Measurements from ENCODE around the gene THADA. TPM values are rescaled to one million over a fixed set of nuclear protein-coding genes. Genes with fewer than 3 reads are reported as not detected.

THADA gene
- total RNA-seq, 1 donor from 2014 or later, result 19.4 TPM

- Mint-ChIP-seq H3K27me3 (ENCODE audit: unreplicated experiment) (peaks cover 15% of the 10 kb centered on the region), H3K4me3 (ENCODE audit: unreplicated experiment) (peak overlapping the region; percentile 86), H3K27ac (ENCODE audit: unreplicated experiment) (peak overlapping the region; percentile 96), H3K4me1 (ENCODE audit: unreplicated experiment) (peaks cover 54% of the 10 kb centered on the region), H3K36me3 (ENCODE audit: low read depth, unreplicated experiment) (peaks cover 16% of the 10 kb centered on the region), H3K9me3 (ENCODE audit: unreplicated experiment) (no peaks in the 10 kb centered on the region)
- TF ChIP-seq CTCF (IDR thresholded peaks at IDR 0.05; ENCODE audit: unreplicated experiment), result no peak
- DNase-seq (ENCODE audit: low spot score), result peak; percentile 53
These were observed 376.2 kb downstream of the THADA start for GRCh38 chr2:43219383-43220228.

DNA sequence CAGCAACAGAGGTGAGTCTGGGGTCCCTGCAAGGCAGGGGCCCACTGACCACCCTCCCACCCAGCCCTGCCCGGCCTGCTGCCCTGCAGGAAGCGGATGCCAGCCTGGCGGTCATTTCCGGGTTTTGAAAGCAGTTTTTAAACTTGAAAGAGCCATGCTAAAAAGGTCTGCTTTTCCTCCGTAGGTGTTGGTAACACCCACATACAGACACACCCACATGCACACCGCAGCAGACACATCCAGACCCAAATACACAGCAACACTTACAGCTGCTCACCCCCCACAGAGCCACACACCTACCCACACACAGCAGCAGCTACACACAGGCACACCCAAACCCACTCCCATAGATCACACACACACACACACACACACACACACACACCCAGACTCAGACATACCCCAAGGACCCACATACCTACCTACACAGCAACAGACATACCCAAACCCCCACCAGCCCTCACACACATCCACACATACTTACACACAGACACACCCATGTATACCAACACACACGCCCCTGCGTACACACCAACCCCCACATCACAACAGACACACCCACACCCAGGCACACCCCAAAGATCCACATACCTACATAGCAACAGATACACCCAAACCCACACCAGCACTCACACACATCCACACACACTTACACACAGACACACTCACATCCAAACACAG, 377.0 kb downstream of the THADA start:
- H3K27me3 Mint-ChIP-seq (ENCODE audit: unreplicated experiment), result peaks cover 14% of the 10 kb centered on the region
- TF ChIP-seq CTCF (IDR thresholded peaks at IDR 0.05; ENCODE audit: unreplicated experiment), result no peak
- H3K4me3 Mint-ChIP-seq (ENCODE audit: unreplicated experiment), result peak overlapping the region; percentile 76
- H3K27ac Mint-ChIP-seq (ENCODE audit: unreplicated experiment), result peak overlapping the region; percentile 96
- H3K36me3 Mint-ChIP-seq (ENCODE audit: low read depth, unreplicated experiment), result peaks cover 12% of the 10 kb centered on the region
- peaks cover 54% of the 10 kb centered on the region for H3K4me1 Mint-ChIP-seq (ENCODE audit: unreplicated experiment)
- no peaks in the 10 kb centered on the region for H3K9me3 Mint-ChIP-seq (ENCODE audit: unreplicated experiment)
- DNase-seq (ENCODE audit: low spot score), result peak; percentile 45

DNA sequence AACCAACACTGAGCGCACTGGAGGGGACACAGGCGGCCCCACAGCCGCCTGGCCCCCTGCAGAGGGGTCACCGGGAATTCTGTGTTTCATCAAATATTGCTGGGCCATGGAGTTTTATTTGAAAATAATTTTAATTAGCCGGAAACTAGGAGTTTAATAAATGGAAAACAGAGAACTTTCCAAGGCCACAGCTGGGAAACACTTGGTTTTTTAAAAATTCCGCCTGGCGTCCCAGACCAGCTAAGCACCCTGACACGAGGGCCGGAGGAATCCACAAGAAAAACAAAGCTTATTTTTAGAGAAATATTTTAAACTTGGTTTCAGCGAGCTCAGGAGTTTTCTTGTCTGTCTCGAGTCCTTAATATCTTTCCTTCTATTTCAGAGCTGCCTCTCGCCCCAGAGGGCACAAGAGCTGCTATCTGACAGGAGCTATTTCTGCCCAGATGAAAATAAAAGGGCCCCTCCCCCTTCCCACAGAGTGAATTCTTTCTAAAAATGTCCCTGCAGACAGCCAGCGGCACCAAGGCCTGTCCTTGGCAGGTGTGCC, 377.6 kb downstream of the THADA start:
- no peak for DNase-seq (ENCODE audit: low spot score)
- no peak for TF ChIP-seq CTCF (IDR thresholded peaks at IDR 0.05; ENCODE audit: unreplicated experiment)
- Mint-ChIP-seq H3K4me3 (ENCODE audit: unreplicated experiment) (no peak overlapping the region), H3K4me1 (ENCODE audit: unreplicated experiment) (peaks cover 50% of the 10 kb centered on the region), H3K27ac (ENCODE audit: unreplicated experiment) (peak overlapping the region; percentile 30), H3K9me3 (ENCODE audit: unreplicated experiment) (no peaks in the 10 kb centered on the region), H3K36me3 (ENCODE audit: low read depth, unreplicated experiment) (peaks cover 6% of the 10 kb centered on the region), H3K27me3 (ENCODE audit: unreplicated experiment) (peaks cover 10% of the 10 kb centered on the region)

- no peak overlapping the region for H3K27ac Mint-ChIP-seq (ENCODE audit: unreplicated experiment)
- H3K36me3 Mint-ChIP-seq (ENCODE audit: low read depth, unreplicated experiment), result peaks cover 3% of the 10 kb centered on the region
- peaks cover 10% of the 10 kb centered on the region for H3K27me3 Mint-ChIP-seq (ENCODE audit: unreplicated experiment)
- peaks cover 46% of the 10 kb centered on the region for H3K4me1 Mint-ChIP-seq (ENCODE audit: unreplicated experiment)
- TF ChIP-seq CTCF (IDR thresholded peaks at IDR 0.05; ENCODE audit: unreplicated experiment), result no peak
- H3K9me3 Mint-ChIP-seq (ENCODE audit: unreplicated experiment), result no peaks in the 10 kb centered on the region
- DNase-seq (ENCODE audit: low spot score), result no peak
- H3K4me3 Mint-ChIP-seq (ENCODE audit: unreplicated experiment), result no peak overlapping the region
These were observed 378.3 kb downstream of the THADA start for GRCh38 chr2:43217228-43218154.
